A549 (cell line): ENCODE measurements around the gene CNTNAP2. TPM values are rescaled to one million over a fixed set of nuclear protein-coding genes. Genes with fewer than 3 reads are reported as not detected.

Experiments used
- ATAC-seq, 2 experiments: fragments of 200-7000 bp in 1 of 2; fragments of >200 bp in 1 of 2; cut with Nextera tagmentation in 1 of 2; cut with Tn5 transposase in 1 of 2; 3 replicates each; pipeline versions ENCODE4 v1.8.0 to v1.9.1; 2018 to 2020; ENCODE audit warnings: mild to moderate bottlenecking in 1 of 2, moderate library complexity in 1 of 2
- CTCF ChIA-PET: fragments of 300-600 bp; sonication (Branson Sonifier 250); formaldehyde crosslinking; extraction: SDS; loops from one replicate; lab custom pipeline; 2021; ENCODE audit warnings: antibody characterized with exemption, inconsistent platforms; lab: Yijun Ruan, JAX
- POLR2A ChIA-PET: fragments of 350-600 bp; formaldehyde crosslinking; extraction: SDS; loops from one replicate; lab custom pipeline; 2021; ENCODE audit warnings: antibody characterized with exemption, inconsistent platforms; lab: Yijun Ruan, JAX
- DNase-seq, 2 experiments: peaks; one replicate each; pipeline versions ENCODE4 v3.0.0 to v3.0.0-alpha.2; 2011 to 2016; ENCODE audit warnings: low read depth in 1 of 2, low spot score in 1 of 2
- FAIRE-seq: peaks from 2 replicates; lab custom pipeline; 2011; peaks lifted over from hg19 to GRCh38; lab: Jason Lieb, UNC
- H3K27ac ChIP-seq, 2 experiments: fragments of >200 bp; sonication (Bioruptor Twin); formaldehyde crosslinking; 3 replicates each; pipeline ENCODE4 v1.5.1; 2016 to 2017
- H3K4me1 ChIP-seq: fragments of >200 bp; sonication (Bioruptor Twin); formaldehyde crosslinking; 3 replicates; pipeline ENCODE4 v1.6.1; 2016
- H3K4me2 ChIP-seq: fragments of >200 bp; sonication (Bioruptor Twin); formaldehyde crosslinking; 3 replicates; pipeline ENCODE4 v1.6.1; 2016
- H3K4me3 ChIP-seq: fragments of >200 bp; sonication (Bioruptor Twin); formaldehyde crosslinking; 3 replicates; pipeline ENCODE4 v1.5.1; 2016
- H3K9me3 ChIP-seq: fragments of >200 bp; sonication (Bioruptor Twin); formaldehyde crosslinking; 3 replicates; pipeline ENCODE4 v1.6.1; 2016
- FOSL2 ChIP-seq, 2 experiments: fragments of 450-650 bp in 1 of 2; fragments of >200 bp in 1 of 2; sonication (Bioruptor Twin) in 1 of 2; formaldehyde crosslinking; IDR thresholded peaks; 2 replicates each; pipeline versions ENCODE4 v1.5.0 to v1.6.1; 2016 to 2020; ENCODE audit warnings: mild to moderate bottlenecking in 1 of 2, moderate library complexity in 1 of 2
- JUN ChIP-seq, 2 experiments: fragments of >200 bp; sonication (Bioruptor Twin); formaldehyde crosslinking; IDR thresholded peaks; 2 replicates in 1 of 2; 3 replicates in 1 of 2; pipeline ENCODE4 v1.6.1; 2016 to 2017
- KDM1A ChIP-seq: fragments of 200-600 bp; sonication (generic); IDR thresholded peaks from 2 replicates; pipeline ENCODE4 v1.6.1; 2016; ENCODE audit warnings: low read depth, mild to moderate bottlenecking
- KDM5A ChIP-seq: fragments of 200-600 bp; sonication (generic); IDR thresholded peaks from 2 replicates; pipeline ENCODE4 v1.6.1; 2016; ENCODE audit warnings: antibody characterized with exemption, mild to moderate bottlenecking
- MAFK ChIP-seq: fragments of 450-650 bp; IDR thresholded peaks from 2 replicates; pipeline ENCODE4 v1.6.1; 2014; ENCODE audit not compliant: partially characterized antibody
- MYC ChIP-seq: IDR thresholded peaks from 2 replicates; pipeline ENCODE4 v1.6.1; 2012; ENCODE audit warnings: mild to moderate bottlenecking, inconsistent platforms, low read length, improper control_type of control experiment, borderline replicate concordance
- NR3C1 ChIP-seq: fragments of >200 bp; sonication (Bioruptor Twin); formaldehyde crosslinking; IDR thresholded peaks from 3 replicates; pipeline ENCODE4 v1.6.1; 2017
- RAD21 ChIP-seq, 2 experiments: fragments of >200 bp in 1 of 2; sonication (Bioruptor Twin) in 1 of 2; formaldehyde crosslinking in 1 of 2; IDR thresholded peaks in 1 of 2; conservative IDR thresholded peaks in 1 of 2; 2 replicates in 1 of 2; 3 replicates in 1 of 2; pipeline ENCODE4 v1.6.1; 2012 to 2018; ENCODE audit warnings: inconsistent platforms in 1 of 2
- RARB ChIP-seq: fragments of 250-450 bp; sonication (Bioruptor Pico); IDR thresholded peaks from 2 replicates; pipeline ENCODE4 v1.8.0; 2021; ENCODE audit warnings: mild to moderate bottlenecking, moderate library complexity
- RCOR1 ChIP-seq: fragments of 150-350 bp; IDR thresholded peaks from 2 replicates; pipeline ENCODE4 v1.6.1; 2014; ENCODE audit warnings: antibody characterized with exemption, low read length, low read depth
- SREBF2 ChIP-seq: fragments of 450-650 bp; IDR thresholded peaks from 2 replicates; pipeline ENCODE4 v1.6.1; 2014; ENCODE audit warnings: mild to moderate bottlenecking, moderate library complexity
- TP53 ChIP-seq: fragments of 250-450 bp; sonication (Bioruptor Pico); IDR thresholded peaks from 2 replicates; pipeline ENCODE4 v1.5.0; 2021; ENCODE audit warnings: mild to moderate bottlenecking, moderate library complexity
- ZC3H11A ChIP-seq: fragments of 450-650 bp; IDR thresholded peaks from 2 replicates; pipeline ENCODE4 v1.6.1; 2014; ENCODE audit warnings: antibody characterized with exemption, mild to moderate bottlenecking
- ZSCAN20 ChIP-seq: fragments of 250-450 bp; sonication (Bioruptor Pico); IDR thresholded peaks from 2 replicates; pipeline ENCODE4 v1.8.0; 2022; ENCODE audit warnings: mild to moderate bottlenecking, moderate library complexity
- WGBS: methylation state at CpG from one replicate; pipeline ENCODE4 v1.1.6; 2017; ENCODE audit errors: missing lambda C conversion rate; 5-methylcytosine and 5-hydroxymethylcytosine counted together
- polyA plus RNA-seq, 4 experiments: library from polyadenylated mRNA; depleted of rRNA in 3 of 4; stranded (reverse); fragments of >200 nt; fragmentation: RNase III in 1 of 4; extraction: RNeasy Plus Mini Kit Qiagen cat#74134 plus additional on column Dnase treatment in 1 of 4; gene quantifications; 2 replicates in 3 of 4; 3 replicates in 1 of 4; pipeline ENCODE4 v1.2.3, GENCODE V29; 2011 to 2017
- TF ChIP-seq, protein P1 (sequence below): fragments of >200 bp; sonication (Bioruptor Twin); formaldehyde crosslinking; IDR thresholded peaks from 3 replicates; pipeline ENCODE4 v1.5.1; 2016
- TF ChIP-seq, protein P2 (sequence below): IDR thresholded peaks from 2 replicates; pipeline ENCODE4 v1.6.1; 2012; ENCODE audit warnings: low read depth, borderline replicate concordance
- TF ChIP-seq, protein P3 (sequence below): fragments of 250-450 bp; sonication (Bioruptor Pico); IDR thresholded peaks from 2 replicates; pipeline ENCODE4 v1.5.0; 2020; ENCODE audit warnings: low read depth, mild to moderate bottlenecking, moderate library complexity
- TF ChIP-seq, protein P4 (sequence below): fragments of >200 bp; sonication (Bioruptor Twin); formaldehyde crosslinking; IDR thresholded peaks from 3 replicates; pipeline ENCODE4 v1.6.1; 2016

CNTNAP2 gene
- polyA plus RNA-seq, 2 of the 4 experiments (the other 2 are of a cell fraction): 0.05 to 0.13 TPM

DNA sequence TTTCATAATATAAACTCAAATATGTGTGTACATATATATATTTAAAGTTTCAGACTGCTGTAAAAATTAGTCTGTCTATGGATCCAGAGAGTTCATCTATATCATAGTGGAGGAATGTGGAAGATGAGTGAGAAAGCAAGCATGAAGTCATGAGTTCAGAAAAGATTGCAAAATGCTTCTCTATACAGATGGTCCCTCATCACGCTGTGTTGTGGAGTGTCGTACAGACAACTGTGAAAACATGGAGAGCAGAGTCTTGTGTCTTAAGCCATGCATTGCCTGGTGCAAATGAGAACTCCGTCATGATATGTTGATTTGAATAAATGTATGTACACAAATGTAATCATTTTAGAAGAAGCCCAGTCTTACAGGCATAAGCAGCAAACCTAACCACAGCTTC, 316.9 kb downstream of the CNTNAP2 start:
- Histone ChIP-seq H3K27ac (no peak overlapping the region), H3K4me1 (no peaks in the 10 kb centered on the region), H3K4me2 (no peak overlapping the region), H3K9me3 (no peaks in the 10 kb centered on the region), H3K4me3 (no peak overlapping the region)
- FAIRE-seq (no peak), DNase-seq (no peak), ATAC-seq (no peak)
- CTCF ChIA-PET: no interaction called here
- no peak for TF ChIP-seq RARB
- POLR2A ChIA-PET: no interaction called here
- WGBS: 3% methylated on average over 3 of the region's 3 CpGs

DNA sequence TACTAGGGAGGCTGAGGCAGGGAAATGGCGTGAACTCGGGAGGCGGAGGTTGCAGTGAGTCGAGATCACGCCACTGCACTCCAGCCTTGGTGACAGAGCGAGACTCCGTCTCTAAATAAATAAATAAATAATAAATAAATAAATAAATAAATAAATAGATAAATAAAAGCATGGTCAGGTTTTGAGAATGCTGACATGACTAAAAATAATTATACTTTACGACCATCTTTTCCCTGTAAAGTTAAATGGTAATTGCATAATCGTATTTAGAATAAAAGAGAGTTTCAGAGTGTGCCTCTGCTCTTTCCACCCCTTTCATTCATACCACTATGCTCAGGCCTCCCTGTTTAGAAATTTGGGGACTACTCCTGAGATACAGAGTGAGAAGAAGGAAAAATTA, 326.5 kb downstream of the CNTNAP2 start:
- DNase-seq (no peak), FAIRE-seq (no peak), ATAC-seq (no peak)
- 42% methylated on average over 9 of the region's 9 CpGs for WGBS
- Histone ChIP-seq H3K9me3 (no peaks in the 10 kb centered on the region), H3K27ac (no peak overlapping the region), H3K4me1 (no peaks in the 10 kb centered on the region), H3K4me2 (no peak overlapping the region), H3K4me3 (no peak overlapping the region)
- TF ChIP-seq JUN (IDR thresholded peaks at IDR 0.05): no peak
- TF ChIP-seq ZC3H11A: peak; percentile 26; the same call in 1 of the 2 replicates
- peak; percentile 50 for TF ChIP-seq MAFK
- ChIA-PET POLR2A (no interaction called here), CTCF (no interaction called here)

DNA sequence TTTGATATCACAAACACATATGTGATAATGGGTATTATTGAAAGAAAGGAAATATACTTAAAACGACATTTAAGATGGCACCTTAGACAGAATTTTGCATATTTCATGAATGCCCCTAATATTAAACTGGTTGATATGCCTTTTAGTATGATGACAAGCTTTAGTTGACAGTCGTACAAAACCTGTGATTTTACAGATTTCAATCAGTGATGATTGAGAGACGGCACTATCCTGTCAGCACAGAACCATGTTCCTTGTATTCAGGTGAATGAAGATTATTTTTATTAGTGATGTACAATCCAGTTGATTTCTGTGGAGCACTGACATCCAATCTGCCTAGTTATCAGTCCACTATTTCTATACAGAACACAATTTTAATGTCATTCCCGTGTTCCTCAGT, 333.0 kb downstream of the CNTNAP2 start:
- 11% methylated on average over 4 of the region's 4 CpGs for WGBS
- POLR2A ChIA-PET: no interaction called here
- TF ChIP-seq ZC3H11A (no peak), FOSL2 (IDR thresholded peaks at IDR 0.05) (no peak), FOSL2 (CRISPR knock-in tag; IDR thresholded peaks at IDR 0.05) (no peak), NR3C1 (no peak), RAD21 (conservative IDR thresholded peaks at IDR 0.05 in 1 of 2, IDR thresholded peaks at IDR 0.05 in 1 of 2) (no peak), TP53 (CRISPR knock-in tag) (no peak), MYC (no peak), KDM5A (no peak), SREBF2 (no peak), RCOR1 (no peak), ZSCAN20 (CRISPR knock-in tag) (no peak), KDM1A (no peak)
- TF ChIP-seq, protein P1, sequence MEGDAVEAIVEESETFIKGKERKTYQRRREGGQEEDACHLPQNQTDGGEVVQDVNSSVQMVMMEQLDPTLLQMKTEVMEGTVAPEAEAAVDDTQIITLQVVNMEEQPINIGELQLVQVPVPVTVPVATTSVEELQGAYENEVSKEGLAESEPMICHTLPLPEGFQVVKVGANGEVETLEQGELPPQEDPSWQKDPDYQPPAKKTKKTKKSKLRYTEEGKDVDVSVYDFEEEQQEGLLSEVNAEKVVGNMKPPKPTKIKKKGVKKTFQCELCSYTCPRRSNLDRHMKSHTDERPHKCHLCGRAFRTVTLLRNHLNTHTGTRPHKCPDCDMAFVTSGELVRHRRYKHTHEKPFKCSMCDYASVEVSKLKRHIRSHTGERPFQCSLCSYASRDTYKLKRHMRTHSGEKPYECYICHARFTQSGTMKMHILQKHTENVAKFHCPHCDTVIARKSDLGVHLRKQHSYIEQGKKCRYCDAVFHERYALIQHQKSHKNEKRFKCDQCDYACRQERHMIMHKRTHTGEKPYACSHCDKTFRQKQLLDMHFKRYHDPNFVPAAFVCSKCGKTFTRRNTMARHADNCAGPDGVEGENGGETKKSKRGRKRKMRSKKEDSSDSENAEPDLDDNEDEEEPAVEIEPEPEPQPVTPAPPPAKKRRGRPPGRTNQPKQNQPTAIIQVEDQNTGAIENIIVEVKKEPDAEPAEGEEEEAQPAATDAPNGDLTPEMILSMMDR: no peak
- TF ChIP-seq, protein P2, sequence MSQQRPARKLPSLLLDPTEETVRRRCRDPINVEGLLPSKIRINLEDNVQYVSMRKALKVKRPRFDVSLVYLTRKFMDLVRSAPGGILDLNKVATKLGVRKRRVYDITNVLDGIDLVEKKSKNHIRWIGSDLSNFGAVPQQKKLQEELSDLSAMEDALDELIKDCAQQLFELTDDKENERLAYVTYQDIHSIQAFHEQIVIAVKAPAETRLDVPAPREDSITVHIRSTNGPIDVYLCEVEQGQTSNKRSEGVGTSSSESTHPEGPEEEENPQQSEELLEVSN: no peak
- TF ChIP-seq, protein P3, sequence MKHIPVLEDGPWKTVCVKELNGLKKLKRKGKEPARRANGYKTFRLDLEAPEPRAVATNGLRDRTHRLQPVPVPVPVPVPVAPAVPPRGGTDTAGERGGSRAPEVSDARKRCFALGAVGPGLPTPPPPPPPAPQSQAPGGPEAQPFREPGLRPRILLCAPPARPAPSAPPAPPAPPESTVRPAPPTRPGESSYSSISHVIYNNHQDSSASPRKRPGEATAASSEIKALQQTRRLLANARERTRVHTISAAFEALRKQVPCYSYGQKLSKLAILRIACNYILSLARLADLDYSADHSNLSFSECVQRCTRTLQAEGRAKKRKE (CRISPR knock-in tag): no peak
- TF ChIP-seq, protein P4, sequence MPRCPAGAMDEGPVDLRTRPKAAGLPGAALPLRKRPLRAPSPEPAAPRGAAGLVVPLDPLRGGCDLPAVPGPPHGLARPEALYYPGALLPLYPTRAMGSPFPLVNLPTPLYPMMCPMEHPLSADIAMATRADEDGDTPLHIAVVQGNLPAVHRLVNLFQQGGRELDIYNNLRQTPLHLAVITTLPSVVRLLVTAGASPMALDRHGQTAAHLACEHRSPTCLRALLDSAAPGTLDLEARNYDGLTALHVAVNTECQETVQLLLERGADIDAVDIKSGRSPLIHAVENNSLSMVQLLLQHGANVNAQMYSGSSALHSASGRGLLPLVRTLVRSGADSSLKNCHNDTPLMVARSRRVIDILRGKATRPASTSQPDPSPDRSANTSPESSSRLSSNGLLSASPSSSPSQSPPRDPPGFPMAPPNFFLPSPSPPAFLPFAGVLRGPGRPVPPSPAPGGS: no peak
- TF ChIP-seq, all 56 proteins: peak for 0
- Histone ChIP-seq H3K9me3 (no peaks in the 10 kb centered on the region), H3K27ac (no peak overlapping the region), H3K4me1 (no peaks in the 10 kb centered on the region), H3K4me2 (no peak overlapping the region), H3K4me3 (no peak overlapping the region)
- no peak for FAIRE-seq
- ATAC-seq: no peak
- CTCF ChIA-PET: no interaction called here
- DNase-seq: no peak
